ENCODE measurements around the gene BCAT1.

Gene BCAT1

DNA sequence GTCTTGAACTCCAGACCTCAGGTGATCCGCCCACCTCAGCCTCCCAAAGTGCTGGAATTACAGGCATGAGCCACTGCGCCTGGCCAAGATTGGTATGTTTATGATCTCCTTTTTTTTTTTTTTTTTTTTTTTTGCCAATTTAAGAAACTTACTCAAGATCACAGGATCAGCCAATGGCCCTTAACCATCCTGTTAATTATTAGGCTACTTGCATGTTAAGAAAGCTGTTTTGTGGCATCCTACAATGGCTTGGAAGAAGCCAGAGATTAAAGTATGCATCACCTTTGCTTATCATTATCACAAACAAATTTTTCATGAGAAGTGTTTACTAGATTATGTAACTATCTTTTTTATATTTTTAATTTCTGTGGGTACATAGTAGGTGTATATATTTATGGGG lies 140.2 kb downstream of the BCAT1 start:
- no peak for DNase-seq (ENCODE audit: low read depth)

DNA sequence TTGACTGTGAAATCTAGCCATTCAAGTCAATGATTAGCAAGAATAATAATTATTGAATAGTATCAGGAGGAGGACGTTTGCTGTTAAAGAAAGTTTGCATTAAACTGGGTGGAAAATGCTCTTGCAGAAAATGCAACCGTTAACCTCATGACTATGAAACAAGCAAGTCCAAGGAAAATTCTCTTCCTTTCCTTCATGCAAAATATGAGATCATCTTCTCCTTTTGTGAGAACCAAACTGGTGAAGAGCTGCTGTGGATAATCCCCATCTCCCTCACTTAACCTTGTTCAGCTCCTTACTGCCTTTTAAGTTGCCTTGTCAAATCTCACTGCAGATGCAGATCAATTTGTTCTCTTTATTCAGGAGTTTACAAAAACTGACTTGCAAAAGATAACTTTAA lies 142.5 kb downstream of the BCAT1 start:
- no peak for DNase-seq (ENCODE audit: low read depth)

DNA sequence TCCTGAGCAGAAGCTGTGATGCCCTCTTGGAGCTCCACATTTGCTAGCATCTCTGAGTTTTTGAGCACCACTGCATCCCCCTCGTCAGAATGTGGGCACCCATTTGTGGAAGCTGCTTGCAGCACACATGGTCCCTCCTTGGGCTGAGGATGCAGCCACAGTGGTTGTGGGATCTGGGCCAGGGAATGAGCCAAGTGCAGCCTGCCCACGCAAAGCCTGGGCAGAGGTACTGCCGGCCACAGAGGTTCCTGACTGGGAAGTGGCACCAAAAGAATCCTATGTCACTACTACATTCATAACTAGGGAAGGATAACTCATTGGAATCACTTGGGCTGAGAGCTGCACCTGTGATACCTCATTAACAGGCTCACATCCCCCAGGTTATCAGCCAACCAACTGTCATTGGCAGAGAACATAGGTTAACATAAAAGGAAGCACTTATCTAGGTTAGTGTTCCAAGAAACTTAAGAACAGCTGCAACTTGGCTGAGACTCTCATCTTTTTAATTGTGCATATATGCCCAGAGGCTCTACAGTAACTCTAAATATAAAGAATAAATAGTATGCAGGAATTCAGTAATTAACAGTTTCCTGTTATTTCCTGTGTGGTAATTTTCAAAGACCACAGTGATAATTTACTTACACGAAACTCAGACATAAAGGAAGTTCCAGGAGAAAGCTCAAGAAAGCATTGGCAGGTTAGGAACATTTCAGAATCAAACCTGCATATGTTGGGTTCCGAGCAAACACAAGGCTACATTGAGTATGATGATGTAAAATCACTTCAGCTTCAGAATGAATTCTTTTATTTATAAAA lies 145.3 kb downstream of the BCAT1 start:
- DNase-seq (ENCODE audit: low read depth), result no peak

DNA sequence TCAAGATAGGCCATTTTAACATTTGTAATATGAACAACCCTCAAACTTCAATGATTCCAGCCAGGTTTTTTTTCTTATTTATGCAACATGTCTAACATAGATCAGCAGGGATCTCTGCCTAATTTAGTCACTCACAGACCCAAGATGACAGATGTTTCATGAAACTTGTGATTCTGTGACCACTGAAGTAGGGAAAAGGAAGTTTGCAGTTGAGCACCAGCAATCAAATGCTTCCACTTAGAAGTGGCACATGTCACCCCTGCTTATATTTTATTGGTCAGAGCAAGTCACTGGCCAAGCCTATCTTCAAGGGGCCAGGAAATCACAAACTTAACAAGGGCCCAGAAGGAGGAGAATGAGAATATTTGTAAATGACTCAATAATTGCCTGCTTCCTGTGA lies 150.6 kb downstream of the BCAT1 start:
- no peak for DNase-seq (ENCODE audit: low read depth)

DNA sequence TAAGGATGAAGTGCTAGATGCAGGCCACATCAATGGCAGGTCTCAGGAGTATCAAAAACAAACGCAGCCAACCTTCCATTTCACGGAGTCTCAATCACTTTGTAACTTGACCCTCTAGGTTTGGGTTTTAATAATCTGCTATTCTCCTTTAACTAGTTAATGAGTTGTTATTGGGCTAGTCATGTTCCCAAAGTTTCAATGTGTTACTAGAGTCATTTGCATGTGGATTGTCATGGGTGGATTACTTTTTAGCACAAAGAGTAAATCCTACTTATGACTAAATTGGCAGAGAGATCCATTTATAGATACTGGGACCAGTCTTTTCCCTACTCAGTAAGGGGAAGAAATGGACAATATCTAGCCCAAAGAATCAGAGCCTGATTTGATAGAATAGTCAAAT lies 151.0 kb downstream of the BCAT1 start:
- no peak for DNase-seq (ENCODE audit: low read depth)

DNA sequence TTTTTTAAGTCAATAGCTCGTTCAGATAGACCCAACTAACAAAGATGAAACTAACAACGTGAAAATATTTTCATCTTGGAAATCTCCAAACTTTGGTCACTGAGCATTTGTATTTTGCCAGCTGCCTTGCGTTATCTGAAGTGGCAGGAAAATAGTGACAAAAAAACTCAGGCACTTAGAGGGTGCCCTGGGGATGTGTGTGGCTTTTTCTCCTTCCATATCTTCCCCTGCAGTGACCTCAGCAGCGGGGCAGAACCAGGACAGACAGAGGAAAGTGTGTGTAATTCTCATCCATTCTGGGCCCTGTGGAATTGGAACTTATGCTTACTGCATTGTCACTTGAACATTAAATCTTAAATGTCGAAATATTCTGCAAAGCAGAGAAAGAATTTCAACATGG lies 152.0 kb downstream of the BCAT1 start:
- DNase-seq (ENCODE audit: low read depth), result no peak

DNA sequence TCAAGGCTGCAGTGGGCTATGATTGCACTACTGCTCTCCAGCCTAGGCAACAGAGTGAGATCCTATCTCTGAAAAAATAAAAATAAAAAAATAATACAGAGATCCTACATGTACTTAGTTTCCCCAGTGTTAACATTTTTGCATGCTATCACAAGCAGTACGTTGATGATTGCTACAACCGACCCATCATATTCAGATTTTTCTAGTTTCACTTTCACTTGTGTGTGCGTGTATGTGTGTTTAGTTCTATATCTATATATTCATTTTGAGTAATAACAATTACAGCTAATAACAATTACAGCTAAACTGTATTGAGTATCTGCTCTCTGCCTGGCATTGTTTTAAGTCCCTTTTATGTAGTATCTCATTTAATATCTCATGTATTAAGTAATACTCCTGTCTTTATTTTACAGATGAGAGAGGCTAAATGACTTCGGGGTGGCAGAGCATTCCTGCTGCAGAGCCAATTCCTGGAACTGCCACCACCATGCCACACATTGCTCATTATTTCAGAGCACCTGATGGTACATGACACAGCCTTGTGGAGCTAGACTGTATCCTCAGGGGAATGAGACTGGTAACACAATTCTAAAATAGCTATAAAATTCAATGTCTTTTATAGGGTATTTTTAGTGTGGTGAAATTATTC lies 153.1 kb downstream of the BCAT1 start:
- no peak for DNase-seq (ENCODE audit: low read depth)

DNA sequence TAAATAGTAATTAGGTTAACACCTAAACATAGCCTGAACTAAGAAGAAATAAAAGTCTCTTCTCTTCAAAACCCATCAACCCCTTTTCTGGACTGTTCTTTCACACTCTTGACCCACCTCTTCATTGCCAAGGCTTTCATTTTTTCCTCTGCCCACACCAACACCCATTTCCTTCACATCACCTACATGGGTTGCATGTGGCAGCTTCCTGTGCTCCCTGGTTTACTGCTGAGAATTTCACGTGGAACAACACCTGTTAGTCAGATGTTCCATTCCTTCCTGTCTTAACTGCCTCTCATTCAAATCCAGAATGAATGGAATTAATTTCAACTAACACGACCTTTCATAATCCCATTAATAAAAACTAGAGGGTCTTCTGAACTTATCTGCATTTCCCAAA lies 157.3 kb downstream of the BCAT1 start:
- no peak for DNase-seq (ENCODE audit: low read depth)

DNA sequence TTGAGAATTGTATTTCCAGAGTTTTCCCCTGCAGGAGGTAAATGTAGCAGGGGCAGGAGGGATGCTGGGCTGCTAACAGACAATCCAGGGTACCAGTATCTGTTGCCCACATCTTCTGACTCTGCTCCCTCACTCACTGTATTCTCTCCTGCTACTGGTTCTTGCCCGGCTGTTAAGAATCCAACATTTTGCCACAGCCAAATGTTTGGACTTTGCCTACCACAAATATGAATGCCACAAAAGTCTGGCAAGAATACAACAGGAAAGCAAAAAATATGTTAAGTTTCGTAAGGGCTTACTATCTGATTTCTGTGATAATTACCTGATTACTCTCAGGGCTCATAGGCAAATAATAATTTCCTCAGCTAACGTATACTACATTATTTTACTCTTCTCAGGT lies 160.0 kb downstream of the BCAT1 start:
- no peak for DNase-seq (ENCODE audit: low read depth)

DNA sequence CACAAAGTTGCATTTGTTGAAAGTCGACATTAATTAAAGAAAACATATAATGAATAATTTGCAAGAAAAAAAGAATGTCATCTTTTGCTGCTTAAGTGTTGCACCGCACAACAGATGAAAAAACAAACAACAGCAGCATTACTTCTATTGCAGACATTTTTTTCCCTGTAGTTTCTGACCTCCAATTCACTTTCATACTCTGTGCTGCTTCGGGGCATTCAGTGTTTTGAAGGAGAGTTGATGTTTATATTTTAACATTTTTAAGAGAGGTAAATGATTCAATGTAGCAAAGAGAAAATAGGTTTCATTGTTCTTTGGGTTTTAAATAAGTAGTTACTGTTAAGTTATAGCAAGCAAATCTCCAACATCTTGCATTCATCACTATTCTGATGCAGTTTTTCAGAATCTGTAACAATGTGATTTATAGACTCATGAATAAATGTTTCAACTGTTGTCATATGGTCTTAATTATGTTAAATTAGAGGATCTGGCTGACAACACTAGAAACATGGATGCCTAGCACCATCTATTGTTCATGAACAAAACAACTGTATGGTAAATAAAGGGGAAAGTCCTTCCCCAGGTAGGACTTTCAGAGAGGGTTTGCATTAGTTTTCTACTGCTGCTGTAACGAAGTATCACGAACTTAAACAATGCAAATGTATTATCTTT lies 168.1 kb downstream of the BCAT1 start:
- DNase-seq (ENCODE audit: low read depth), result no peak

DNA sequence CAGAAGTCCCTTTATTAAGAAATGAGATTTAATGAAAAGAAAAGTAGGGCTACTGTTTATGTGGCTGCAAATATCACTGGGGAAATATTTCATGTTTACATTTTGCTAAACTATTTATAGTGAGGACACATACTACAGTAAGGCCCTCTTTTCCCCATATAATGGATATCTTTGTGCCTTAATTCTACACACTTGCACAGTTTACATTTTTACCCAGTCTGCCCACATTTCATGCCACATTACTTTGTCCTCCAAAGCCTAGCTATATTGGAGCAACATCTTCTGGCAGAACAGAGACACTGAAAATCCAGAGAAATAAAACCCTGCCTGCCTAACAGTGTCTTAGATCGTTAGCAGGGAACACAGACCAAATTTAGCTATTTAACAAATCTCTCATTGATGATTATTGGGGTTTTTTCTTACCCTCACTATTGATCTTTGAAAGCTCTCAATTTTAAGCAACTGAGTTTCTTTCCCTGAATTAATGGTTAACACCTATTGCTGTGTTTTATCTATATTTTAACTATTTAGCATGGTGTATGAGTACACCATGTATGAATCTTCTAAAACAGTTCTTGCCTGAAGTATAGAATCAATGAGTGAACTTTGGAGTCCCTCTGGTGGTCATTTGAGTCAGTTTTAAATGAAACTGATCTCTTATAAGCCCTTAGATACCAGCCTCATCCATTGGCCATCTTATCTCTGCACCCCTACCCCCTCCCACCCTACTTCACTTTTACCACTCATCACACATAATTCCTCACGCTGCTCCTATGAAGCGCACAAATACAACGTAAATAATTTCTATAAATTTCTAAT lies 170.2 kb downstream of the BCAT1 start:
- no peak for DNase-seq (ENCODE audit: low read depth)

DNA sequence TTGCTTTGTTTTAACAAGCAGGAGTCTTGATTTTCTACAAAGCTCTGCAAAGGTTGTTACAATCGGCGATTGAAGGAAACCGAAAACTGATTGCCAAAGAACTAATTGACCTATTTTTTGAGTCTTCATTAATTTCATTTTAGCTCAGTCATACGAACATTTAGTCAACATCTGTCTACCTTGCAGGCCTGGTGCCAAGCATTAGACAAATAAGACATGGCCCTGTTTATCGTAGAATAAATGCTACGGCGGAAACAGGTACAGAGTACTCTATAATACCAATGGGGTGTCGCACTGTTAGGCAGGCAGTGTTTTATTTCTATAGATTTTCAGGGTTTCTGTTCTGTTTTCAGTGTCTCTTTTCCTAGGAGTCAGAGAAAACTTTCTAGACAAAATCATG lies 171.5 kb downstream of the BCAT1 start:
- no peak for DNase-seq (ENCODE audit: low read depth)

DNA sequence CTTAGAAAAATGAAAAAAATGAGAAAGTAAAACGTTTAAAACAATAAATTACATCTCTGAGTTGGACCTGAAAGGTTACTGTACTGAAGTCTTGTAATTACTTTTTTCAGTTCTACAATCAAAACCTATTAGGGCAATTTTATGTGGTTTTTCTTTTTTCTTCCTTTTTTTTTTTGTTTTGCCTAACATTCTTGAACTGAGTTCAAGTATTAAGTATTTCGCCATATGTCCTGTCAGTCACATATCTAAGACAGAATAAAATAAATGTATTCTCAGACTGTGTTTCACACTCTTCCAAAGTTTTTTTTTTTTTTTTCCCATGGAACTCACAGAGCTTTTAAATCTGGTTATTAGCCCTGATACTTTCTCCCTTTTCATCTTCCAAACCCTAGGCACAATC lies 172.0 kb downstream of the BCAT1 start:
- DNase-seq (ENCODE audit: low read depth), result no peak

DNA sequence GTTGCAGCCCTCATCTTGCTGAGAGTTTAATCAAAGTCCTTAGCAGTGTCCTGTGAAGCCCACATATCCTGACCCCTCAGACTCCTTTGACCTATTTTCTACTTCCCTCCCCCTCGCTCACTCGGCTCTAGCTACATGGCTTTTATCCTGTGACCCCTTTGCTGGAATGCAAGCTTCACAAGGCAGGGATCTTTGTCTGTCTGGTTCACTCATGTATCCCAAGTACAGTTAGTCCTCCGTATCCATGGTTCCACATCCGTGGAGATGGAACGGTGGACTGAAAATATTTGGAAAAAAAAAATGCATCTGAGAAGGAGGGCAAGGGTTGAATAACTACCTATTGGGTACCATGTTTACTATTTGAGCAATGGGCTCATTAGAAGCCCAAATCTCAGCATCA lies 173.8 kb downstream of the BCAT1 start:
- no peak for DNase-seq (ENCODE audit: low read depth)

DNA sequence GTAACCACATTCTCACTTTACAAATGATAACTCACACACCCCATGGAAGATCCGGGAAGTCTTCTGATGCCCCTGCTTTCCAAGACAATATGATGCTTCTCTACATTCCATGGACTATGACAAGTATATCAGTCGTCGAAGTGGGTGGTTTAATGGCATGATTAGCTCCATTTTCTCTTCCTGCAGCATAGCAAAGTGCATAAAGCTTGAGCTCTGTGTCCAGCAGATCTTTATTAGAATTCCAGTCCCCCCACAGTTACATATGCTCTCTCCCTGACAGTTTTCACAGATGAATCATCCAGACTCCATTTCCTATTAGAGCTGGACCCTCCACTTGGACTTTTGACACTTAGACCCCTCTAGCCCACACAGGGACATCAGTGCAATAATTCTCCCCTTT lies 174.9 kb downstream of the BCAT1 start:
- DNase-seq (ENCODE audit: low read depth), result no peak

DNA sequence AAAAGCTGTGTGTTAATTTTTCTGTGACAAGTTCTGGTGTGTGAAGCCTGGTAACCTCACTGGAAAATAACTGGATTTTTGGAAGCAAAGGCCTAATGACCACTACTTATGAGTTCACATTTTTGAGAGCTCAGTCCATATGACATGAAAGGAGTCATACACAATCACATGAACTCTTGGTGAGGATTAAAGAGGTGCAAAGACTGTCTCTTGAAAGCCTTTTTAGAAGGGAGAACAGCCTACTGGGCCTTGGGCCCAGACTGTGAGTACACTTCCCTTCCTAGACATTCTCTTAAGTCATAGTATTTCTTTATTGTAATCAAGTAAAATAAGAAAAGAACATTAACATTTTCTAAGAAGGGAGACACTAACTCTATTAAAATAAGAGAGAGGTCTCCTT lies 176.1 kb downstream of the BCAT1 start:
- DNase-seq (ENCODE audit: low read depth), result no peak

DNA sequence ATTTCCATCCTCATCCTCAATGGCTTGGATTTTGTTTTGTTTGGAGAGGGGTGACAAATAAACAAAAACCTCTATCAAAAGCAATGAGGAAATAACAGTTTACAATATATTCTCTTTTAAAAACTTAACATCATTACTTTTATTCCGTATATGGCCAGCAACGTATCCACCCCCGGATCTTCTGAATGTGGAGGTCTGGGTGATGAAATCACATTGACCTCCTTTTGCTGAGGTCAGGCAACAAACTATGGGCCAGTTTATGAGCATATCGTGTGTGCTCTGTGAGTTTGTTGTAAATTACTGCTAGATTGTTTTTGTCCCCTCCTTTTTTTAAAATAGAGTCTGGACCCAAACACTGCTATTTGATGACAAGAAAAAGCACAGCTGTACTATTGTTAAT lies 178.1 kb downstream of the BCAT1 start:
- DNase-seq (ENCODE audit: low read depth), result no peak

DNA sequence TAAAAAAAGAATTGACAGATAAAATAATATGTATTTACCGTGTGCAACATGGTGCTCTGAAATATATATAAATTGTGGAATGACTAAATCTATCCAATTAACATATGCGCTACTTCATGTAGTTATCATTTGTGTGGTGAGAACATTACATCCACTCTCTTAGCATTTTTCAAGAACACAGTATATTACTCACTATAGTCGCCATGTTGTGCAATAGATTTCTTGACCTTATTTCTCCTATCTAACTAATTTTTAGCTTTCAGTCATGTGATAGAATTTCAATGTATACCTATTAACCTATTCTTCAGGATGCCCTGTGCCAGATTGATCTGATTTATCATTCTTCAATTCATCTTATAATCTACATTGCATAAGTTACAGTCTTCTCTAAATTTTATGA lies 178.6 kb downstream of the BCAT1 start:
- DNase-seq (ENCODE audit: low read depth), result no peak

DNA sequence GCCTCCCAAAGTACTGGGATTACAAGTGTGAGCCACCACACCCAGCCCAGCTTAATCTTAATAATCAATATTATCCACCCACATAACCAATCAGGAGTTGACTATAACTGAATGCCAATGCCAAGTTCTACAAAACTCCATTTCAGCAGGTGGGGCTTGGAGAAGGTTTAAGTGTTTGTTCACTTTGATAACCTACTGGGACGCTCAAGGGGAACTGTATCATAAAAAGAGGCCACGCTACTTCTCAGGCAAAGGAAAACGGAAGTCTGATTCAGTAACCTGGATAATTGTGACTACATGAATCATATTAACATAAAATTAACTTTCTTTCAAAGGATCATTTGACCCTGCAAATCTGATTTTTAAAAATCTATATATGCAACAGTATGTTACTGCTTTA lies 179.2 kb downstream of the BCAT1 start:
- no peak for DNase-seq (ENCODE audit: low read depth)

DNA sequence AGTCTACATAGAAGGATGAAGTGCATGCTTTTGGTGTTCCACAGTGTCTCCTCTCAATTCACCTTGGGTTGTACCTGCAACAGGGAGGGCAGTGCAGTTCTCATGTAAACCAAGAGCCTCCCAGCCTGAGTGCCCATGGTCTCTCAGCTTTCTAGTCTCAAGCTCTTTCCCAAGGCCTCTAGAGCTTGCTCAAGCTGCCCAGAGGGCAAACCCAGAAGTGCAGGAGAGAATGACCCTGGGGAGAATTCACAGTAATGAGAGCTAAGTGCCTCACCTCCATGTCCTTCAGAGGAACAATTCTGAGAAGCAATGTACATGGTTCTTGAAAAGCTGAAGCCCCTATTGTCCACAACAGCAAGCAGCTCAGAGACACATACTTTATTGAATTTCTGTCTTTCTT lies 180.5 kb downstream of the BCAT1 start:
- DNase-seq (ENCODE audit: low read depth), result no peak

DNA sequence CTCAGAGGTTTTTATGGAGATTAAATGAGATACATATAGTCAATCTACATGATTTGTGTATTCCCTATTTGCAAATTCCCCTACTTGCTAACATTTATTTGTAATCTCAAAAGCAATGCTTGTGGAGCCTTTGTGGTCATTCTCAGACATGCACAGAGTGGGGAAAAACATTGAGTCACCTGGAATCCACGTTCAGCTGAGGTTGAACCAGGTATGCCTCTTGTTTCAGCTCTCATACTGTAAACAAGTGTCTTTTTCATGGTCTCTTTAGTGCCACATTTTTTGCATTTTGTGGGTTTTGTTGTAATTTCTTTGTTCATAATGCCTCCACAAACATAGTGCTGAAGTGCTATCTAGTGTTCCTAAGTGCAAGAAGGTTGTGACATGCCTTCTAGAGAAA lies 181.9 kb downstream of the BCAT1 start:
- DNase-seq (ENCODE audit: low read depth), result no peak

DNA sequence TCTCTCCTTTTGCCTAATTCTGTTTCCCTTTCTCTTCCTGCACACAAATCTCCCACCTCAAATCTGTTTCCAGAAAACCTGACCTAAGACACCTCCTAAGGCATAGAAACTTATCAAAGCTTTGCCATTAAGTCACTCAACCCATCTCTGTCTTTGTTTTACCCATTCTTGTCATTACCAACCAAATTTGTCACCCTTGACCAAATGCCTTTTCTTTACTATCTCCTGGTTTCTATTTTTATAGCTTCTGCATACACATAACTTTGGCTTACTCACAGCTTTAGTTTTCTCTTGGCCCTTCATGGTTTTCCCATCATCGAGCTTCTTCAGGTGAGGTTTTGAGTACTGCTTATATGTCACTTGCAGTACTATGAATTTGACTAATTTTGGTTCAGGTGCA lies 184.2 kb downstream of the BCAT1 start:
- DNase-seq (ENCODE audit: low read depth), result no peak
